PC-9 (cell line): ENCODE data around the gene CTIF. TPM values are rescaled to one million over a fixed set of nuclear protein-coding genes. Genes with fewer than 3 reads are reported as not detected.

Experiments
- BruUV-seq: library from RNA; stranded (reverse); fragments of 400-500 nt; replicated peaks from 2 replicates; lab custom pipeline; 2021; lab: Mats Ljungman, UMichigan
- CTCF ChIA-PET: fragments of 300-600 bp; sonication (Branson Sonifier 250); formaldehyde crosslinking; loops from one replicate; lab custom pipeline; 2022; ENCODE audit warnings: antibody characterized with exemption; lab: Charles Lee
- POLR2A ChIA-PET: fragments of 300-600 bp; sonication (Branson Sonifier 250); formaldehyde crosslinking; loops from one replicate; lab custom pipeline; 2022; ENCODE audit warnings: antibody characterized with exemption; ENCODE audit not compliant: unreplicated experiment; lab: Charles Lee
- DNase-seq, 2 experiments: peaks; one replicate each; pipeline versions ENCODE4 v3.0.0 to v3.0.0-alpha.2; 2015 to 2022; ENCODE audit warnings: mixed read lengths in 1 of 2
- H2AFZ ChIP-seq: fragments of 200-600 bp; sonication (generic); 2 replicates; pipeline ENCODE4 v1.8.1; 2017; ENCODE audit warnings: antibody characterized with exemption
- H3F3A ChIP-seq: fragments of 200-600 bp; sonication (generic); 2 replicates; pipeline ENCODE4 v1.8.1; 2017; ENCODE audit warnings: antibody characterized with exemption, mild to moderate bottlenecking, low read depth; ENCODE audit not compliant: insufficient read depth
- H3K27ac ChIP-seq: fragments of 200-600 bp; sonication (generic); 2 replicates; pipeline ENCODE4 v1.6.1; 2016; ENCODE audit warnings: mixed run types
- H3K27me3 ChIP-seq: fragments of 200-600 bp; sonication (generic); 2 replicates; pipeline ENCODE4 v1.6.1; 2016; ENCODE audit warnings: low read depth, mixed run types; ENCODE audit not compliant: insufficient read depth
- H3K36me3 ChIP-seq: fragments of 200-600 bp; sonication (generic); 2 replicates; pipeline ENCODE4 v1.6.1; 2016; ENCODE audit warnings: low read depth, mixed run types
- H3K4me1 ChIP-seq: fragments of 200-600 bp; sonication (generic); replicated peaks from 2 replicates; pipeline ENCODE4 v1.6.1; 2016; ENCODE audit warnings: mixed run types; ENCODE audit not compliant: insufficient read depth
- H3K4me2 ChIP-seq: fragments of 200-600 bp; sonication (generic); 2 replicates; pipeline ENCODE4 v1.6.1; 2017; ENCODE audit warnings: mixed run types
- H3K4me3 ChIP-seq: fragments of 200-600 bp; sonication (generic); 2 replicates; pipeline ENCODE4 v1.6.1; 2016; ENCODE audit warnings: mixed run types
- H3K79me2 ChIP-seq: fragments of 200-600 bp; sonication (generic); 2 replicates; pipeline ENCODE4 v1.6.1; 2017; ENCODE audit warnings: low read depth, mixed run types
- H3K9me2 ChIP-seq: fragments of 200-600 bp; sonication (generic); 2 replicates; pipeline ENCODE4 v1.8.1; 2017; ENCODE audit warnings: mild to moderate bottlenecking; ENCODE audit not compliant: insufficient read depth
- H3K9me3 ChIP-seq: fragments of 200-600 bp; sonication (generic); 2 replicates; pipeline ENCODE4 v1.8.1; 2016; ENCODE audit warnings: low read depth; ENCODE audit not compliant: insufficient read depth
- H4K20me1 ChIP-seq: fragments of 200-600 bp; sonication (generic); 2 replicates; pipeline ENCODE4 v1.8.1; 2017; ENCODE audit not compliant: insufficient read depth
- EZH2 ChIP-seq: fragments of 200-600 bp; sonication (generic); IDR thresholded peaks from 2 replicates; pipeline ENCODE4 v1.8.0; 2017; ENCODE audit warnings: antibody characterized with exemption, low read depth
- intact Hi-C: fragments of 100-400 bp; cut with micrococcal nuclease; formaldehyde crosslinking; loops from one replicate; pipeline ENCODE4 v1.10.0; 2022; ENCODE audit not compliant: unreplicated experiment
- total RNA-seq: library from RNA; stranded (reverse); gene quantifications from 2 replicates; pipeline ENCODE4 v1.2.3, GENCODE V29; 2021
- TF ChIP-seq, protein P1 (sequence below): fragments of 200-600 bp; sonication (generic); conservative IDR thresholded peaks from 2 replicates; pipeline ENCODE4 v1.6.1; 2017; ENCODE audit warnings: mixed run types, antibody characterized with exemption, mild to moderate bottlenecking, moderate library complexity

The CTIF gene
- total RNA-seq, 1 experiment from 2014 or later = 26.2 TPM

DNA sequence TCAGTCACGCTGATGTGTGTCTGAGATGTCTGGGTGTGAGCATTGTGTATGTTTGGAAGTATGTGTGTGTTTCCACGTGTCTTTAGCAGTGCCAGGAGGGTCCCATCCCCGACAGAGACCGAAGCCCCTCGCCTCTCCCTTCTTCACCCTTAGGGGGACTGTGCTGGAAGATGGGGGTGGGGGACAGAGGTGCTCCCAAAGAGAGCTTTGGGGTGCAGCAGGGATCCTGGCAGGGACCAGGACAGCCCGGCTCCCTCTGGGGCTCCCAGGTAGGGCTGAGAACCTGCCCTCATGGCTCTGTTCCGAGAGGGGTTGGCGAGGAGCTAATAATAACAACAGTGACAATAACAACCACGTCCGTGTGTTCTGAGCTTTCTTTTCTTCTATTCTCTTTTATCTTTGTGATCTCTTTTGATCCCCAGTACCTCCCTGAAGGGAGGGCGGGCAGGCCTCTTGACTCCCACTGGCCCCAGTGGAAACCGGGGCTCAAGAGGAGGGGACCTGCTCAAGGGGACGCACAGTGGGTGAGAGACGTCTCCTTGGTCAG lies 354.3 kb downstream of the CTIF start:
- H3K27ac ChIP-seq = no peak overlapping the region
- H3K27me3 ChIP-seq = no peaks in the 10 kb centered on the region
- no peaks in the 10 kb centered on the region for H3K79me2 ChIP-seq
- no peak for DNase-seq
- no peaks in the 10 kb centered on the region for H3K9me2 ChIP-seq
- ChIA-PET POLR2A (no interaction called here), CTCF (no interaction called here)
- H3F3A ChIP-seq = peaks cover 24% of the 10 kb centered on the region
- intact Hi-C loops = no loop called here
- no TSS peak for BruUV-seq
- no peak for TF ChIP-seq EZH2
- TF ChIP-seq, protein P1, sequence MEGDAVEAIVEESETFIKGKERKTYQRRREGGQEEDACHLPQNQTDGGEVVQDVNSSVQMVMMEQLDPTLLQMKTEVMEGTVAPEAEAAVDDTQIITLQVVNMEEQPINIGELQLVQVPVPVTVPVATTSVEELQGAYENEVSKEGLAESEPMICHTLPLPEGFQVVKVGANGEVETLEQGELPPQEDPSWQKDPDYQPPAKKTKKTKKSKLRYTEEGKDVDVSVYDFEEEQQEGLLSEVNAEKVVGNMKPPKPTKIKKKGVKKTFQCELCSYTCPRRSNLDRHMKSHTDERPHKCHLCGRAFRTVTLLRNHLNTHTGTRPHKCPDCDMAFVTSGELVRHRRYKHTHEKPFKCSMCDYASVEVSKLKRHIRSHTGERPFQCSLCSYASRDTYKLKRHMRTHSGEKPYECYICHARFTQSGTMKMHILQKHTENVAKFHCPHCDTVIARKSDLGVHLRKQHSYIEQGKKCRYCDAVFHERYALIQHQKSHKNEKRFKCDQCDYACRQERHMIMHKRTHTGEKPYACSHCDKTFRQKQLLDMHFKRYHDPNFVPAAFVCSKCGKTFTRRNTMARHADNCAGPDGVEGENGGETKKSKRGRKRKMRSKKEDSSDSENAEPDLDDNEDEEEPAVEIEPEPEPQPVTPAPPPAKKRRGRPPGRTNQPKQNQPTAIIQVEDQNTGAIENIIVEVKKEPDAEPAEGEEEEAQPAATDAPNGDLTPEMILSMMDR = no peak
- H3K4me2 ChIP-seq = no peak overlapping the region
- no peaks in the 10 kb centered on the region for H3K9me3 ChIP-seq
- H3K4me1 ChIP-seq = peaks cover 22% of the 10 kb centered on the region
- H3K4me3 ChIP-seq = no peak overlapping the region
- no peaks in the 10 kb centered on the region for H4K20me1 ChIP-seq
- H2AFZ ChIP-seq = no peak overlapping the region
- H3K36me3 ChIP-seq = no peaks in the 10 kb centered on the region

DNA sequence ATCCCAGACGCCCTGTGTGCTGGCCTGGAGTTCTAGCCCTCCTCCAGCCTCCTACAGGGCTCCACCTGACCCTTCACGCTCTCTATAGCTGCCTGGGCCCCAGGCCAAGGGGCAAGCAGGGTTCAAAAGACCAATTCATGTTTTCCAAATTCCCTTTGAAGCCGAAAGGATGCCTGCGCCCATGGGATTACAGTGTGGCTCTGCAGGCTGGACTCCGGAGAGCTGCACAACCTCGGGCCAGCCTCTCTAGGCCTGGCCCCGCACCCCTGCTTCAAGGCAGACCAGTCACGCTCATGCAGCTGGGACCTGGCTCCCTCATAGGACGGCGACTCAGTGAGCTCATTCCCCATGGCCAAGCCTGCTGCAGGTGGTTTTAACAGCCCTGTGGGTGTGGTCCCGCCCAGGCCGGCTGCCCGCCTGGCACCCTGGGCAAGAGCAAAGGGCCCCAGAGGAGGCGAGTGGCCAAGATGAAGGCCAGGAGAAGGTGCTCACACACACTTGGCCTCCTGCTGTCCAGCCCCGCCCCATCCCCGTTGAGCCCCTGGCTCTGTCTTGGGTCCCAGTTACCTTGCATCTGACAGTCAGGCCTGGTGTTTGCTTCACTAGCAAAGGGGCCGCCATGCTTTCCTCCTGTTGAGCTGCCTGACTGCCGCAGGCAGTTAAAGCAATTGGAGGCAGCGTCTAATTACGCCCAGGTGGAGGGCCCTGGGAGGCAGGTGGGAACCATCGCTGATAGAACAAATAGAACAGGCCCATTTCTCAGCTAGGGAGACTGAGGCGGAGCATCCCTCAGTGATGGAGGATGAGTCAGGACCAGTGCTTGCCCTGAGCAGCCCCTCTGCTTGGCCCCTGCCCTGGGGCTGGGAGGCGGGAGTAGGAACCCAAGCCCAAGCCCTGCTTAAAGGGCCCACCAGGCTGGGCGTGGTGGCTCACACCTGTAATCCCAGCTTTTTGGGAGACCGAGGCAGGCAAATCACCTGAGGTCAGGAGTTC lies 355.1 kb downstream of the CTIF start:
- DNase-seq = no peak
- intact Hi-C loops = no loop called here
- no peaks in the 10 kb centered on the region for H3K79me2 ChIP-seq
- no peak overlapping the region for H2AFZ ChIP-seq
- H3K9me3 ChIP-seq = no peaks in the 10 kb centered on the region
- no TSS peak for BruUV-seq
- H3K4me3 ChIP-seq = no peak overlapping the region
- no peaks in the 10 kb centered on the region for H4K20me1 ChIP-seq
- H3K36me3 ChIP-seq = no peaks in the 10 kb centered on the region
- no peaks in the 10 kb centered on the region for H3K27me3 ChIP-seq
- CTCF ChIA-PET = no interaction called here
- H3K4me2 ChIP-seq = no peak overlapping the region
- no peak for TF ChIP-seq EZH2
- TF ChIP-seq, protein P1 = no peak
- peaks cover 22% of the 10 kb centered on the region for H3K4me1 ChIP-seq
- no peaks in the 10 kb centered on the region for H3K9me2 ChIP-seq
- peaks cover 24% of the 10 kb centered on the region for H3F3A ChIP-seq
- no peak overlapping the region for H3K27ac ChIP-seq
- POLR2A ChIA-PET = no interaction called here

DNA sequence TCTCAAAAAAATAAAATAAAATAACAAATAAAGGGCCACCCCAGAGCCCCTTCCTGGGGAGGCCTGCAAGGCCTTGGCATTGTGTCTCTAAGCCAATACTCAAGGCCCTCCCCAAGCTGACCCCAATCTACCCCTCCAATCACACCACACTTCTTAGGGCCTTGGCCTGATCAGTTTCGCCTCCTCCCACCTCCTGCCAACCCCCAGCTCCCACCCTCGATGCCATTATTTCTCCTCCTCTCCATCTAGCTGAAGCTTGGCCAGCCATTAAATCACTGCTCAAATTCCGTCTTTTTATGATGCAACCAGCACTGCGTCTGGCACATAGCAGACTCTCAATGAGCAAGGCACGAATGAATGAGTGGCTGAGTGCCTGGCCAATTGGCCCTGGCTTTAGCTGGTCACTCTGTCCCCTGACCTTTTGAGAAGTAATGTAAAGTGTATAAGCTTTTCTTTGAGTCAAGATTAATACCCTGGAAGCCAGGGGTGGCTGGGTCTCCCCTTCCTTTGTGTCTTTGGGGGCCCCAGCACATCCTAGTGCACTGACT lies 356.0 kb downstream of the CTIF start:
- Histone ChIP-seq H3K9me3 (peaks cover 4% of the 10 kb centered on the region), H3K4me1 (peaks cover 22% of the 10 kb centered on the region), H3K27ac (no peak overlapping the region), H2AFZ (no peak overlapping the region), H3K27me3 (no peaks in the 10 kb centered on the region), H4K20me1 (no peaks in the 10 kb centered on the region), H3K36me3 (no peaks in the 10 kb centered on the region), H3K4me2 (no peak overlapping the region), H3K79me2 (no peaks in the 10 kb centered on the region), H3K9me2 (no peaks in the 10 kb centered on the region), H3K4me3 (no peak overlapping the region), H3F3A (peaks cover 24% of the 10 kb centered on the region)
- TF ChIP-seq EZH2 = no peak
- TF ChIP-seq, protein P1 = no peak
- intact Hi-C loops = no loop called here
- ChIA-PET POLR2A (no interaction called here), CTCF (no interaction called here)
- no TSS peak for BruUV-seq
- DNase-seq = no peak
